H1 (cell line): ENCODE results near the gene BTG3. TPM values are rescaled to one million over a fixed set of nuclear protein-coding genes. Genes with fewer than 3 reads are reported as not detected.

ENCODE experiments used
- ATF3 ChIP-seq: IDR thresholded peaks from 2 replicates; pipeline ENCODE4 v1.6.1; 2011; ENCODE audit warnings: low read depth, mild to moderate bottlenecking, low read length; ENCODE audit not compliant: insufficient read depth
- NANOG ChIP-seq: IDR thresholded peaks from 2 replicates; pipeline ENCODE4 v1.6.1; 2011; ENCODE audit warnings: low read length, low read depth, mild to moderate bottlenecking, inconsistent platforms; ENCODE audit not compliant: insufficient read depth, poor library complexity, severe bottlenecking
- POLR2AphosphoS5 ChIP-seq: IDR thresholded peaks from 2 replicates; pipeline ENCODE4 v1.6.1; 2011; ENCODE audit warnings: low read depth, low read length
- RXRA ChIP-seq: IDR thresholded peaks from 2 replicates; pipeline ENCODE4 v1.6.1; 2011; ENCODE audit warnings: low read depth, mild to moderate bottlenecking, low read length, moderate library complexity; ENCODE audit not compliant: insufficient read depth
- SP4 ChIP-seq: IDR thresholded peaks from 2 replicates; pipeline ENCODE4 v1.6.1; 2012; ENCODE audit warnings: low read length, inconsistent platforms
- TBP ChIP-seq: IDR thresholded peaks from 2 replicates; pipeline ENCODE4 v1.6.1; 2011; ENCODE audit warnings: low read depth, low read length, improper control_type of control experiment
- polyA plus RNA-seq, 7 experiments: library from polyadenylated mRNA; depleted of rRNA in 3 of 7; stranded (reverse) in 5 of 7; unstranded in 2 of 7; fragments of >200 nt in 5 of 7; fragments of 200-250 nt in 2 of 7; gene quantifications; 1 replicate in 5 of 7; 2 replicates in 1 of 7; 4 replicates in 1 of 7; pipeline versions ENCODE4 v1.2.1 to v1.2.3, GENCODE V29; 2011 to 2013; ENCODE audit warnings: missing spikeins in 2 of 7, mixed read lengths in 2 of 7
- total RNA-seq: library from RNA; stranded (reverse); fragmentation: NEBNext Ultra II Directional; extraction: Animal tissue kit (Norgen Biotek cat#: 25700); gene quantifications from 2 replicates; pipeline ENCODE4 v1.2.1, GENCODE V29; 2021

Gene BTG3
- total and polyA plus RNA-seq, 2 of the 8 experiments (the other 6 are each of a cell fraction or from before 2014, with no cell fraction given): 13.6 to 25.9 TPM

- TF ChIP-seq RXRA (no peak), NANOG (no peak), ATF3 (no peak), SP4 (no peak), TBP (no peak), POLR2AphosphoS5 (no peak)
Observed at GRCh38 chr21:17622018-17622417, 9.3 kb upstream of the BTG3 start (continued).
